ENCODE results near the gene TRIO.

DNA sequence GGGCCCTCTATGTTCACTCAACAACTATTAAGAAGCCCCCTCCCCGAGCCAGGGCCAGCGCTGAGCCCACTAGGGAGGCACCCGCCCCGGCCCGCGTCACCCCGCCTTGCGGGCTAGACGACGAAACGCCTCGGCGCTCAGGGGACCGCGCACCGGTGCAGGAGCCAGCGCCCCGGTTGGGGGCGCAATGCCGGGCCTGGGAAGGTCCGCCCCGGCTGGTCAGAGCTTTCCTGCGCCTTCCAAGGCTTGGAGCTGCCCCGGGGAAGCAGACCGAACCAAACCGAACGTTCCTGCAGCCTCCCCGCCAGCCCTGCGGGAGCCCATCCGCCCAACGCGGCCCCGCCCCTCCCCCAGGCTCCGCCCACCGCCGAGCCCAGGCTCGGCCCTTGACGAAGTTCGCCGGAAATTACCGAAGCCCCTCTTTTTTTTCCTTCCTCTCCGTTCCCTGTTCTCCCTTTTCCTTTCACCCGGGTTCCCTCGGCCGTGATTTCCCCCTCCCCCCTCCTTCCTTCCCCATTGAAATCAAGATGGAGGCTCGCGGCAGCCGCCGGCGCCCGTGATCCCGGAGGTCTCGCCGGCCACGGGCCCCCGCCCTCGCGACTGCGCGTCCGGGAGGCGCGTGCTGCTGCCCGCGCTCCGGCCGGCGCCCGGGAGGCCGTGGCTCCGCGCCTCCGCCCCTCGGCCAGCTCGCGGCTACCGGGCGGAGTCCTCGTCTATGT, at the start of gene TRIO:
- peak; percentile 74 for TF ChIP-seq POLR2A (IDR thresholded peaks at IDR 0.05; ENCODE audit: borderline replicate concordance, extremely low read depth, insufficient read depth, insufficient read length)
- TF ChIP-seq, protein P1, sequence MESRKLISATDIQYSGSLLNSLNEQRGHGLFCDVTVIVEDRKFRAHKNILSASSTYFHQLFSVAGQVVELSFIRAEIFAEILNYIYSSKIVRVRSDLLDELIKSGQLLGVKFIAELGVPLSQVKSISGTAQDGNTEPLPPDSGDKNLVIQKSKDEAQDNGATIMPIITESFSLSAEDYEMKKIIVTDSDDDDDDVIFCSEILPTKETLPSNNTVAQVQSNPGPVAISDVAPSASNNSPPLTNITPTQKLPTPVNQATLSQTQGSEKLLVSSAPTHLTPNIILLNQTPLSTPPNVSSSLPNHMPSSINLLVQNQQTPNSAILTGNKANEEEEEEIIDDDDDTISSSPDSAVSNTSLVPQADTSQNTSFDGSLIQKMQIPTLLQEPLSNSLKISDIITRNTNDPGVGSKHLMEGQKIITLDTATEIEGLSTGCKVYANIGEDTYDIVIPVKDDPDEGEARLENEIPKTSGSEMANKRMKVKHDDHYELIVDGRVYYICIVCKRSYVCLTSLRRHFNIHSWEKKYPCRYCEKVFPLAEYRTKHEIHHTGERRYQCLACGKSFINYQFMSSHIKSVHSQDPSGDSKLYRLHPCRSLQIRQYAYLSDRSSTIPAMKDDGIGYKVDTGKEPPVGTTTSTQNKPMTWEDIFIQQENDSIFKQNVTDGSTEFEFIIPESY (IDR thresholded peaks at IDR 0.05; ENCODE audit: extremely low read depth, insufficient replicate concordance, low read length) = no peak
- TF ChIP-seq, protein P2, sequence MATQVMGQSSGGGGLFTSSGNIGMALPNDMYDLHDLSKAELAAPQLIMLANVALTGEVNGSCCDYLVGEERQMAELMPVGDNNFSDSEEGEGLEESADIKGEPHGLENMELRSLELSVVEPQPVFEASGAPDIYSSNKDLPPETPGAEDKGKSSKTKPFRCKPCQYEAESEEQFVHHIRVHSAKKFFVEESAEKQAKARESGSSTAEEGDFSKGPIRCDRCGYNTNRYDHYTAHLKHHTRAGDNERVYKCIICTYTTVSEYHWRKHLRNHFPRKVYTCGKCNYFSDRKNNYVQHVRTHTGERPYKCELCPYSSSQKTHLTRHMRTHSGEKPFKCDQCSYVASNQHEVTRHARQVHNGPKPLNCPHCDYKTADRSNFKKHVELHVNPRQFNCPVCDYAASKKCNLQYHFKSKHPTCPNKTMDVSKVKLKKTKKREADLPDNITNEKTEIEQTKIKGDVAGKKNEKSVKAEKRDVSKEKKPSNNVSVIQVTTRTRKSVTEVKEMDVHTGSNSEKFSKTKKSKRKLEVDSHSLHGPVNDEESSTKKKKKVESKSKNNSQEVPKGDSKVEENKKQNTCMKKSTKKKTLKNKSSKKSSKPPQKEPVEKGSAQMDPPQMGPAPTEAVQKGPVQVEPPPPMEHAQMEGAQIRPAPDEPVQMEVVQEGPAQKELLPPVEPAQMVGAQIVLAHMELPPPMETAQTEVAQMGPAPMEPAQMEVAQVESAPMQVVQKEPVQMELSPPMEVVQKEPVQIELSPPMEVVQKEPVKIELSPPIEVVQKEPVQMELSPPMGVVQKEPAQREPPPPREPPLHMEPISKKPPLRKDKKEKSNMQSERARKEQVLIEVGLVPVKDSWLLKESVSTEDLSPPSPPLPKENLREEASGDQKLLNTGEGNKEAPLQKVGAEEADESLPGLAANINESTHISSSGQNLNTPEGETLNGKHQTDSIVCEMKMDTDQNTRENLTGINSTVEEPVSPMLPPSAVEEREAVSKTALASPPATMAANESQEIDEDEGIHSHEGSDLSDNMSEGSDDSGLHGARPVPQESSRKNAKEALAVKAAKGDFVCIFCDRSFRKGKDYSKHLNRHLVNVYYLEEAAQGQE (IDR thresholded peaks at IDR 0.05; ENCODE audit: low read depth) = no peak
- TF ChIP-seq, protein P3, sequence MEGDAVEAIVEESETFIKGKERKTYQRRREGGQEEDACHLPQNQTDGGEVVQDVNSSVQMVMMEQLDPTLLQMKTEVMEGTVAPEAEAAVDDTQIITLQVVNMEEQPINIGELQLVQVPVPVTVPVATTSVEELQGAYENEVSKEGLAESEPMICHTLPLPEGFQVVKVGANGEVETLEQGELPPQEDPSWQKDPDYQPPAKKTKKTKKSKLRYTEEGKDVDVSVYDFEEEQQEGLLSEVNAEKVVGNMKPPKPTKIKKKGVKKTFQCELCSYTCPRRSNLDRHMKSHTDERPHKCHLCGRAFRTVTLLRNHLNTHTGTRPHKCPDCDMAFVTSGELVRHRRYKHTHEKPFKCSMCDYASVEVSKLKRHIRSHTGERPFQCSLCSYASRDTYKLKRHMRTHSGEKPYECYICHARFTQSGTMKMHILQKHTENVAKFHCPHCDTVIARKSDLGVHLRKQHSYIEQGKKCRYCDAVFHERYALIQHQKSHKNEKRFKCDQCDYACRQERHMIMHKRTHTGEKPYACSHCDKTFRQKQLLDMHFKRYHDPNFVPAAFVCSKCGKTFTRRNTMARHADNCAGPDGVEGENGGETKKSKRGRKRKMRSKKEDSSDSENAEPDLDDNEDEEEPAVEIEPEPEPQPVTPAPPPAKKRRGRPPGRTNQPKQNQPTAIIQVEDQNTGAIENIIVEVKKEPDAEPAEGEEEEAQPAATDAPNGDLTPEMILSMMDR (IDR thresholded peaks at IDR 0.05 in 2 of 3, conservative IDR thresholded peaks at IDR 0.05 in 1 of 3; ENCODE audit: borderline replicate concordance in 1 of 3, insufficient read depth in 1 of 3, low read depth in 2 of 3, low read length in 2 of 3) = peak in 2 of 3 experiments; percentile 48 to 55; a peak in 4 of 6 replicates
- TF ChIP-seq, protein P4, sequence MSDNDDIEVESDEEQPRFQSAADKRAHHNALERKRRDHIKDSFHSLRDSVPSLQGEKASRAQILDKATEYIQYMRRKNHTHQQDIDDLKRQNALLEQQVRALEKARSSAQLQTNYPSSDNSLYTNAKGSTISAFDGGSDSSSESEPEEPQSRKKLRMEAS (IDR thresholded peaks at IDR 0.05) = no peak
- no peak for TF ChIP-seq EZH2 (IDR thresholded peaks at IDR 0.05)
- TF ChIP-seq EGR1 (IDR thresholded peaks at IDR 0.05; ENCODE audit: low read depth) = no peak
- TF ChIP-seq RAD21 (IDR thresholded peaks at IDR 0.05; ENCODE audit: low read depth) = peak; percentile 31; the same call in 1 of the 2 replicates

Data from HCT116 (cell line).